IPS DF 6.9 (cell line): ENCODE data around the gene ADRM1.

Experiments used
- DNase-seq: peaks from one replicate; pipeline ENCODE4 v3.0.0-alpha.2; 2013; ENCODE audit warnings: low read depth, low spot score
- H3K27ac ChIP-seq: one replicate; pipeline ENCODE4 v1.5.1; 2013; ENCODE audit warnings: low read length, control low read depth
- H3K27me3 ChIP-seq: 2 replicates; pipeline ENCODE4 v1.6.1; 2013; ENCODE audit warnings: mild to moderate bottlenecking, low read length; ENCODE audit not compliant: control insufficient read depth, insufficient read depth
- H3K36me3 ChIP-seq: 2 replicates; pipeline ENCODE4 v1.6.1; 2013; ENCODE audit warnings: low read length; ENCODE audit not compliant: control insufficient read depth, insufficient read depth
- H3K4me1 ChIP-seq: 2 replicates; pipeline ENCODE4 v1.6.1; 2013; ENCODE audit warnings: low read length; ENCODE audit not compliant: control insufficient read depth, insufficient read depth
- H3K4me3 ChIP-seq: 2 replicates; pipeline ENCODE4 v1.5.1; 2013; ENCODE audit warnings: mild to moderate bottlenecking, low read length
- H3K9me3 ChIP-seq: 2 replicates; pipeline ENCODE4 v1.6.1; 2013; ENCODE audit warnings: low read length, inconsistent platforms; ENCODE audit not compliant: control insufficient read depth, insufficient read depth
- WGBS: extraction: QIAGEN DNeasy Blood & Tissue Kit; methylation state at CpG from one replicate; pipeline ENCODE4 v1.1.7; 2013; ENCODE audit warnings: mixed read lengths, missing lambda C conversion rate; ENCODE audit not compliant: insufficient read length, insufficient coverage; 5-methylcytosine and 5-hydroxymethylcytosine counted together

Gene ADRM1

DNA sequence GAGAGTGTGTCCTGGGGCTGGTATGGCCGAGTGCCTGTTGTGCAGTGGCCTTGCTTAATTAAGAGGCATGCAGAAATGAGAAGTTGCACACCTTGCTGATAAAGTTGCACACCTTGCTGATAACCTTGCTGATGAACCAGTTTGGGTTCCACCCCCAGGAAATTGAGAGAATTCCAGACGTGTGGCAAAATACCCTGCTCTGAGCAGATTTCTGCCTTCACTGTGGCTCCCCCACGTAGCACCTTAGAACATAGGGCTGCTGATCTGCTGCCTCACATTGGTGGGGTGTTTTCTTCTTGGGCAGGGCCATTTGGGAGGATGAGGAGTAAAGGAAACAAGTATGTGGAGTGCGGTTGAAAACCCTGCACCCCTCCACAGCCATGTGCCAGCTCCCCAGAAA is 22.5 kb upstream of the ADRM1 start:
- no CpG with 5 or more reads among the region's 4 CpGs for WGBS
- no peaks in the 10 kb centered on the region for H3K9me3 ChIP-seq
- DNase-seq = no peak
- no peak overlapping the region for H3K27ac ChIP-seq
- H3K4me3 ChIP-seq = no peak overlapping the region
- H3K4me1 ChIP-seq = no peaks in the 10 kb centered on the region
- H3K27me3 ChIP-seq = no peaks in the 10 kb centered on the region
- H3K36me3 ChIP-seq = peaks cover 20% of the 10 kb centered on the region

DNA sequence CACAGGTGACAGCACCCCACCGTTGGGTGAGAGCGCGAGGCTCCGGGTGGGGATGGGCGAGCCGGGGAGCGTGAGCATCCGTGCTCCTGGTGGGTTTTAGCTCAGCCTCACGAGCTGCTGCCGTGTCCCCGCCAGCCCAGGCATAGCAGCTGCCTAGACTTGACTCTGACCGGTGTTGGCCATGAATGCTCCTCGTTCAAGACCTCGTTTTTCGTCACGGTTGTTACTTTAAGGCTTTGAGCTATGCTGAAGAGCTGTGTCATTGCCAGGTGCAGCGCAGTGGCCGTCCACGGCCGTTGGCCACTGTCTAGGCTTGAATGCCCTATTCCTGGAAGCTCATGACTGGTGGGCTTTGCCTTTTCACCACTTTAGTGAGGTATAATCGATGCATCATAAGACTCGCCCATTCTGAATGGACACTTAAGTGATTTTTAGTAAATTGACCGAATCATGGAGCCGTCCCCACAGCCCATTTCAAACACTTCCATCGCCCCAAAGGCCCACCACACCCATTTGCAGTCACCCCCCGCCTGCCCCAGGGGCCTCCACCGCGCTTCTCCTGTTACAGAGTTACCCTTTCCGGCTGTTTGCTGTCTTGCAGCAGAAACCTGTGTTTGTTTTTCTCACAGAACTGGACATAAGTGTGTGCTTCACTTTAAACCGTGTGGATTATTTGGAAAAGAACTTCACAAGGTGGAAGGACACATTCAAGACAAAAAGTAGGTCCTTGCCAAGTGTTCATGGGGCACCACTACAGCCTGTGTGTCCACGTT is 21.4 kb upstream of the ADRM1 start:
- Histone ChIP-seq H3K4me3 (no peak overlapping the region), H3K4me1 (no peaks in the 10 kb centered on the region), H3K9me3 (no peaks in the 10 kb centered on the region), H3K27me3 (no peaks in the 10 kb centered on the region), H3K36me3 (peaks cover 24% of the 10 kb centered on the region), H3K27ac (no peak overlapping the region)
- no CpG with 5 or more reads among the region's 31 CpGs for WGBS
- no peak for DNase-seq

DNA sequence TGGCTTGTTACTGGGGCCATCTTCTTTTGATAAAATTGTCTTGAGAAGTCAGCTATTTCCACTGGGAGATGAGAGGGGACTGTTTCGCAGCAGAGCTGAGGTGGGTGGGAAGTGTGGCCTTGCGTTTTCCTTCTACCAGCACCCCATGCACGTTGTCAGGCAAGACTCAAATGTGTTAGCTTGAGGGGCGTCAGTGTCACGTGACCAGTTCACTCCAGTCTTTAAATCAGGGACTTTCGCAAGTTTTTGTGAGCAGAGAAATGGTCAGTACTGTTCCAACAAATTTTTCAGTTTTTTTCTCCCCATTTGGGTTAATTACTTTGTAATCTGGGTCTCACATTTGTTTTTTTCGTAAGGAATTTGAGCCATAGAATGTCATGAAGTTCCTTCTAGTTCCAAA is 20.7 kb upstream of the ADRM1 start:
- no CpG with 5 or more reads among the region's 7 CpGs for WGBS
- H3K27me3 ChIP-seq = no peaks in the 10 kb centered on the region
- DNase-seq = no peak
- no peaks in the 10 kb centered on the region for H3K4me1 ChIP-seq
- H3K27ac ChIP-seq = no peak overlapping the region
- H3K36me3 ChIP-seq = peaks cover 28% of the 10 kb centered on the region
- no peaks in the 10 kb centered on the region for H3K9me3 ChIP-seq
- no peak overlapping the region for H3K4me3 ChIP-seq

DNA sequence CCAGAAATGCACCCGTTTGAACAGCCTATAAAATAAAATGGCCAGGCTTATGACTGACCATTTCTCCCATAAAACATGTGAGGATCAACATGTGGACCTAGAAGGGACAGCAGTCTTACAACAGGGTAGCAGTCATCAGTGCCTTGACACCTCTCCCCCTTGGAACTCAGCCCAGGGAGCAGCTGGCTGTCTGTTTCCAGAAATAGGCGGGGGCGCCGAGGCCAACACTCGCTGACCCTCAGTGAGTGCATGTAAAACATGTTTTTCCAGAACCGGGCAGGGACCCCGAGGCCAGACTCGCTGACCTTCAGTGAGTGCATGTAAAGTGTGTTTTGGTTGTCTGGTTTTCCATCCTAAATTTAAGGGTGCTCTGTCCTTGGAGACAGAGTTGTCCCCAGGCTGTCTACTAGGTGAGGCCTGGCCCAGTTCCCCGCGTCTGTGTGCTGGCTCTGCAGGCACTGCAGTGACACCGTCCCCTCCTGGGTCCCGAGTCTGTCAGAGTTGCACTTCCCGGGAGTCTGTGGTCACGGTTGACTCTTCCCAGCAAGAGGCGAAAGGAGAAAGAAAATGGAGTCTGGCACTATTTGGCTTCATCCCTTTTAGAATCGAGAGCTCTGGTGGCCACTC is 19.8 kb upstream of the ADRM1 start:
- Histone ChIP-seq H3K27me3 (no peaks in the 10 kb centered on the region), H3K4me1 (no peaks in the 10 kb centered on the region), H3K36me3 (peaks cover 26% of the 10 kb centered on the region), H3K9me3 (no peaks in the 10 kb centered on the region), H3K4me3 (no peak overlapping the region), H3K27ac (no peak overlapping the region)
- no peak for DNase-seq
- WGBS = no CpG with 5 or more reads among the region's 16 CpGs

DNA sequence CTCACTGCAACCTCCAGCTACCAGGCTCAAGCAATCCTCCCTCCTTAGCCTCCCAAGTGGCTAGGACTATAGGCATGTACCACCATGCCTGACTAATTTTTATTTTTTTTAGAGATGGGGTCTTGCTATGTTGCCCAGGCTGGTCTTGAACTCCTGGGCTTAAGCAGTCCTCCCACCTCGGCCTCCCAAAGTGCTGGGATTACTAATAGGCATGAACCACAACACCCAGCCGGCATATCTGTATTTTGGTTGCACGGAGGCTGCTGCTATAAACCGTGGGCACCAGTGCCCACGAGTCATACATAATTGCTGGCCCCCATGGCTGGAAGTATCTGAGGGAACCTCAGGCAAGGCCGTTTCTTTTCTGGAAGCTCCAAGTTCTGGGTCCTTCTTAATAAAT is 18.3 kb upstream of the ADRM1 start:
- WGBS = no CpG with 5 or more reads among the region's 6 CpGs
- DNase-seq = no peak
- Histone ChIP-seq H3K4me1 (no peaks in the 10 kb centered on the region), H3K4me3 (no peak overlapping the region), H3K36me3 (peaks cover 25% of the 10 kb centered on the region), H3K27ac (no peak overlapping the region), H3K27me3 (no peaks in the 10 kb centered on the region), H3K9me3 (no peaks in the 10 kb centered on the region)

- Histone ChIP-seq H3K4me1 (no peaks in the 10 kb centered on the region), H3K36me3 (peaks cover 22% of the 10 kb centered on the region), H3K4me3 (no peak overlapping the region), H3K27me3 (no peaks in the 10 kb centered on the region), H3K9me3 (no peaks in the 10 kb centered on the region), H3K27ac (no peak overlapping the region)
- WGBS = no CpG with 5 or more reads among the region's 6 CpGs
- DNase-seq = no peak
Measured at GRCh38 chr20:62285151-62285550, 17.6 kb upstream of the ADRM1 start.

DNA sequence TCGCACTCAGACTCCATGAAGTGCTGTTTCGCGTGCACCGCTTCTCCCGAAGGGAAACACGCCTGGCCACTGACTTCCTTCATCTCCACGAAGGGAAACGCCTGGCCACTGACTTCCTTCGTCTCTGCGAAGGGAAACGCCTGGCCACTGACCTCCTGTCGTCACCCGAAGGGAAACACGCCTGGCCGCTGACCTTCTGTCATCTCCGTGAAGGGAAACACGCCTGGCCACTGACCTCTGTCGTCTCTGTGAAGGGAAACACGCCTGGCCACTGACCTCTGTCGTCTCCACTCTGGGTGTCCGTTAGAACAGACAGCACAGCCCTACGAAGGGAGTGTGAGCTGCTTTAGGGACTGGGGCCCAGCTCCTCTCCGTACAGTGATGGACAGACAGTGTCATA is 17.1 kb upstream of the ADRM1 start:
- peaks cover 18% of the 10 kb centered on the region for H3K36me3 ChIP-seq
- no peak overlapping the region for H3K27ac ChIP-seq
- DNase-seq = no peak
- no CpG with 5 or more reads among the region's 23 CpGs for WGBS
- H3K4me3 ChIP-seq = no peak overlapping the region
- H3K27me3 ChIP-seq = no peaks in the 10 kb centered on the region
- no peaks in the 10 kb centered on the region for H3K9me3 ChIP-seq
- no peaks in the 10 kb centered on the region for H3K4me1 ChIP-seq

GRCh38 chr20:62286493-62287064 is 16.2 kb upstream of the ADRM1 start:
- Histone ChIP-seq H3K27me3 (no peaks in the 10 kb centered on the region), H3K4me1 (no peaks in the 10 kb centered on the region), H3K9me3 (no peaks in the 10 kb centered on the region), H3K4me3 (no peak overlapping the region), H3K27ac (no peak overlapping the region), H3K36me3 (peaks cover 17% of the 10 kb centered on the region; the same call in 1 of the 2 replicates)
- WGBS = no CpG with 5 or more reads among the region's 25 CpGs
- no peak for DNase-seq

GRCh38 chr20:62287129-62287528 is 15.7 kb upstream of the ADRM1 start:
- H3K4me1 ChIP-seq = no peaks in the 10 kb centered on the region
- WGBS = no CpG with 5 or more reads among the region's 6 CpGs
- H3K27me3 ChIP-seq = no peaks in the 10 kb centered on the region
- no peak overlapping the region for H3K27ac ChIP-seq
- H3K36me3 ChIP-seq = peaks cover 18% of the 10 kb centered on the region
- H3K9me3 ChIP-seq = no peaks in the 10 kb centered on the region
- no peak for DNase-seq
- H3K4me3 ChIP-seq = no peak overlapping the region

GRCh38 chr20:62287759-62288534 is 14.8 kb upstream of the ADRM1 start:
- Histone ChIP-seq H3K4me1 (no peaks in the 10 kb centered on the region), H3K27me3 (no peaks in the 10 kb centered on the region), H3K27ac (no peak overlapping the region), H3K9me3 (no peaks in the 10 kb centered on the region), H3K36me3 (peaks cover 18% of the 10 kb centered on the region), H3K4me3 (no peak overlapping the region)
- DNase-seq = no peak
- no CpG with 5 or more reads among the region's 12 CpGs for WGBS
